ENCODE measurements around the gene ZNF566.

- no peak for TF ChIP-seq CTCF (IDR thresholded peaks at IDR 0.05; ENCODE audit: extremely low read depth in 1 of 2, insufficient read depth in 1 of 2, low read depth in 1 of 2, low read length in 2 of 2)
- no peak for TF ChIP-seq POLR2A (IDR thresholded peaks at IDR 0.05; ENCODE audit: low read depth, low read length)
- TF ChIP-seq MYC (IDR thresholded peaks at IDR 0.05; ENCODE audit: low read depth, low read length), result no peak
- no peak for TF ChIP-seq EZH2 (IDR thresholded peaks at IDR 0.05; ENCODE audit: borderline replicate concordance, low read depth, low read length, severe bottlenecking)
- no peak for TF ChIP-seq POLR2AphosphoS5 (IDR thresholded peaks at IDR 0.05; ENCODE audit: insufficient read depth, low read depth, low read length)
- no peak for TF ChIP-seq MAX (IDR thresholded peaks at IDR 0.05; ENCODE audit: insufficient read depth, insufficient read length)
- no peak for TF ChIP-seq JUN (IDR thresholded peaks at IDR 0.05; ENCODE audit: borderline replicate concordance, insufficient read depth, insufficient read length, low read depth)
Observed at GRCh38 chr19:36408101-36408500, 81.3 kb downstream of the ZNF566 start.
